SH-SY5Y (cell line): ENCODE measurements around the gene DOK3.

Experiments used
- GATA2 ChIP-seq: IDR thresholded peaks from 2 replicates; pipeline ENCODE4 v1.6.1; 2011; ENCODE audit warnings: mild to moderate bottlenecking, low read depth, low read length
- GATA3 ChIP-seq: IDR thresholded peaks from 2 replicates; pipeline ENCODE4 v1.6.1; 2011; ENCODE audit warnings: low read depth, mild to moderate bottlenecking, low read length, moderate library complexity

GRCh38 chr5:177528631-177529030 lies 19.0 kb upstream of the DOK3 start:
- TF ChIP-seq GATA2 (no peak), GATA3 (no peak)
